Natural killer cell (primary cell): Measurements from ENCODE around the gene DAPP1. TPM values are rescaled to one million over a fixed set of nuclear protein-coding genes. Genes with fewer than 3 reads are reported as not detected.
A peak's percentile ranks its signal among the peaks of the same experiment; 100 is the strongest.

Source experiments
- ATAC-seq, 3 donors: fragments of 150-1000 bp in 2 of 3; fragments of 200-7000 bp in 1 of 3; cut with Tn5 transposase; 1 replicate in 1 of 3; 2 replicates in 2 of 3; pipeline ENCODE4 v1.10.0; 2021; ENCODE audit warnings: mild to moderate bottlenecking in 2 of 3, moderate library complexity in 2 of 3
- DNase-seq, 2 donors: peaks; one replicate each; pipeline versions ENCODE4 v3.0.0 to v3.0.0-alpha.2; 2013 to 2021; ENCODE audit warnings: mixed read lengths in 1 of 2
- H3K27ac ChIP-seq: one replicate; pipeline ENCODE4 v1.5.1; 2013; ENCODE audit warnings: mild to moderate bottlenecking, low read length
- H3K27me3 ChIP-seq: one replicate; pipeline ENCODE4 v1.6.1; 2013; ENCODE audit warnings: low read length; ENCODE audit not compliant: control insufficient read depth, insufficient read depth
- H3K36me3 ChIP-seq: one replicate; pipeline ENCODE4 v1.6.1; 2013; ENCODE audit warnings: low read length; ENCODE audit not compliant: control insufficient read depth, insufficient read depth
- H3K4me1 ChIP-seq: one replicate; pipeline ENCODE4 v1.6.1; 2013; ENCODE audit warnings: low read length; ENCODE audit not compliant: control insufficient read depth, insufficient read depth
- H3K4me3 ChIP-seq: one replicate; pipeline ENCODE4 v1.5.1; 2013; ENCODE audit warnings: low read length
- H3K9me3 ChIP-seq: one replicate; pipeline ENCODE4 v1.6.1; 2013; ENCODE audit warnings: low read length; ENCODE audit not compliant: control insufficient read depth, insufficient read depth
- H3K27ac Mint-ChIP-seq, 2 donors: one replicate each; pipeline ENCODE4 v1.8.0; 2022; ENCODE audit warnings: mild to moderate bottlenecking in 2 of 2, mixed read lengths in 2 of 2, moderate library complexity in 1 of 2
- H3K27me3 Mint-ChIP-seq, 2 donors: one replicate each; pipeline ENCODE4 v1.8.0; 2022; ENCODE audit warnings: low read depth in 2 of 2, mixed read lengths in 2 of 2
- H3K36me3 Mint-ChIP-seq: one replicate; pipeline ENCODE4 v1.8.0; 2022; ENCODE audit warnings: mixed read lengths
- H3K4me1 Mint-ChIP-seq, 2 donors: one replicate each; pipeline ENCODE4 v1.8.0; 2022; ENCODE audit warnings: mixed read lengths in 2 of 2
- H3K4me3 Mint-ChIP-seq: one replicate; pipeline ENCODE4 v1.8.0; 2022; ENCODE audit warnings: mild to moderate bottlenecking, moderate library complexity, mixed read lengths
- H3K9me3 Mint-ChIP-seq, 2 donors: one replicate each; pipeline ENCODE4 v1.8.0; 2022; ENCODE audit warnings: mixed read lengths in 2 of 2
- CTCF ChIP-seq: fragments of 200-600 bp; IDR thresholded peaks from one replicate; pipeline ENCODE4 v1.8.0; 2022; ENCODE audit warnings: antibody characterized with exemption
- WGBS: methylation state at CpG from one replicate; pipeline ENCODE4 v1.1.7; 2013; ENCODE audit warnings: missing lambda C conversion rate; ENCODE audit not compliant: insufficient coverage; 5-methylcytosine and 5-hydroxymethylcytosine counted together
- intact Hi-C: fragments of 100-400 bp; cut with micrococcal nuclease; formaldehyde crosslinking; loops from one replicate; pipeline ENCODE4 v1.14.2; 2022
- total RNA-seq, 4 donors: library from RNA; stranded (reverse); fragments of 120-200 nt in 1 of 4; gene quantifications; one replicate each; pipeline versions ENCODE4 v1.2.3 to v1.2.4, GENCODE V29; 2013 to 2022

Gene DAPP1
- total RNA-seq, 3 donors from 2014 or later (not counting 1 experiment from before 2014, with no cell fraction given): 5.9 to 7.3 (median 6.8) TPM

- peaks cover 4 to 15% of the 10 kb centered on the region in 2 donors for H3K4me1 Mint-ChIP-seq
- no peak overlapping the region for H3K27ac ChIP-seq
- H3K36me3 ChIP-seq: peaks cover 50% of the 10 kb centered on the region
- H3K27ac Mint-ChIP-seq: peak overlapping the region in 1 of 2 donors; percentile 21
- ATAC-seq: no peak
- no peaks in the 10 kb centered on the region for H3K9me3 Mint-ChIP-seq
- no peaks in the 10 kb centered on the region for H3K27me3 Mint-ChIP-seq
- no peak overlapping the region for H3K4me3 Mint-ChIP-seq
- H3K4me3 ChIP-seq: no peak overlapping the region
- H3K27me3 ChIP-seq: no peaks in the 10 kb centered on the region
- no peak for TF ChIP-seq CTCF
- WGBS: 100% methylated on average over 1 of the region's 4 CpGs
- no peaks in the 10 kb centered on the region for H3K9me3 ChIP-seq
- H3K36me3 Mint-ChIP-seq: peaks cover 3% of the 10 kb centered on the region
- intact Hi-C loops: no loop called here
- DNase-seq: no peak
- no peaks in the 10 kb centered on the region for H3K4me1 ChIP-seq
Observed at GRCh38 chr4:99886146-99886545, 69.5 kb downstream of the DAPP1 start.

- Mint-ChIP-seq H3K36me3 (peaks cover 6% of the 10 kb centered on the region), H3K4me1 (peaks cover 9 to 19% of the 10 kb centered on the region in 2 donors), H3K27me3 (no peaks in the 10 kb centered on the region), H3K27ac (no peak overlapping the region), H3K4me3 (no peak overlapping the region), H3K9me3 (no peaks in the 10 kb centered on the region)
- no peak for TF ChIP-seq CTCF
- Histone ChIP-seq H3K27ac (no peak overlapping the region), H3K27me3 (no peaks in the 10 kb centered on the region), H3K4me1 (peaks cover 2% of the 10 kb centered on the region), H3K4me3 (no peak overlapping the region), H3K9me3 (no peaks in the 10 kb centered on the region), H3K36me3 (peaks cover 40% of the 10 kb centered on the region)
- ATAC-seq (no peak), DNase-seq (no peak)
- 96% methylated on average over 4 of the region's 5 CpGs for WGBS
- intact Hi-C loops: no loop called here
Observed at GRCh38 chr4:99887837-99888236, 71.2 kb downstream of the DAPP1 start.

- 79% methylated on average over 2 of the region's 2 CpGs for WGBS
- Histone ChIP-seq H3K27me3 (no peaks in the 10 kb centered on the region), H3K4me1 (peaks cover 20% of the 10 kb centered on the region), H3K9me3 (no peaks in the 10 kb centered on the region), H3K4me3 (no peak overlapping the region), H3K36me3 (peaks cover 18% of the 10 kb centered on the region), H3K27ac (no peak overlapping the region)
- DNase-seq: no peak
- ATAC-seq: no peak
- intact Hi-C loops: loop anchor here (10.0 kb wide), 1 partner anchor 967 kb away; the partner anchor contains the start of gene EIF4E
- no peaks in the 10 kb centered on the region for H3K27me3 Mint-ChIP-seq
- H3K4me1 Mint-ChIP-seq: peaks cover 34 to 39% of the 10 kb centered on the region in 2 donors
- peak overlapping the region in 1 of 2 donors; percentile 43 for H3K27ac Mint-ChIP-seq
- no peak for TF ChIP-seq CTCF
- H3K4me3 Mint-ChIP-seq: peak overlapping the region; percentile 45
- no peaks in the 10 kb centered on the region for H3K9me3 Mint-ChIP-seq
- peaks cover 6% of the 10 kb centered on the region for H3K36me3 Mint-ChIP-seq
Observed at GRCh38 chr4:99891351-99891750, 74.7 kb downstream of the DAPP1 start.

GRCh38 chr4:99893029-99893428 is 76.4 kb downstream of the DAPP1 start:
- Mint-ChIP-seq H3K27me3 (no peaks in the 10 kb centered on the region), H3K36me3 (peaks cover 6% of the 10 kb centered on the region), H3K27ac (peak overlapping the region; percentile 81 to 95), H3K4me1 (peaks cover 34% of the 10 kb centered on the region in 2 donors), H3K4me3 (peak overlapping the region; percentile 85), H3K9me3 (no peaks in the 10 kb centered on the region)
- ATAC-seq: no peak
- Histone ChIP-seq H3K4me1 (peaks cover 20% of the 10 kb centered on the region), H3K27me3 (no peaks in the 10 kb centered on the region), H3K9me3 (no peaks in the 10 kb centered on the region), H3K4me3 (no peak overlapping the region), H3K36me3 (peaks cover 7% of the 10 kb centered on the region), H3K27ac (no peak overlapping the region)
- WGBS: 98% methylated on average over 8 of the region's 8 CpGs
- no peak for TF ChIP-seq CTCF
- DNase-seq: no peak
- intact Hi-C loops: loop anchor here (10.0 kb wide), 1 partner anchor 968 kb away; the partner anchor contains the start of gene EIF4E
